Measurements from ENCODE around the gene ALDH18A1.
"Not testable (repeated sequence)": the region's sequence is repeated elsewhere in the genome, so short reads cannot be mapped to it uniquely, and the experiment has no call there.

The ALDH18A1 gene

DNA sequence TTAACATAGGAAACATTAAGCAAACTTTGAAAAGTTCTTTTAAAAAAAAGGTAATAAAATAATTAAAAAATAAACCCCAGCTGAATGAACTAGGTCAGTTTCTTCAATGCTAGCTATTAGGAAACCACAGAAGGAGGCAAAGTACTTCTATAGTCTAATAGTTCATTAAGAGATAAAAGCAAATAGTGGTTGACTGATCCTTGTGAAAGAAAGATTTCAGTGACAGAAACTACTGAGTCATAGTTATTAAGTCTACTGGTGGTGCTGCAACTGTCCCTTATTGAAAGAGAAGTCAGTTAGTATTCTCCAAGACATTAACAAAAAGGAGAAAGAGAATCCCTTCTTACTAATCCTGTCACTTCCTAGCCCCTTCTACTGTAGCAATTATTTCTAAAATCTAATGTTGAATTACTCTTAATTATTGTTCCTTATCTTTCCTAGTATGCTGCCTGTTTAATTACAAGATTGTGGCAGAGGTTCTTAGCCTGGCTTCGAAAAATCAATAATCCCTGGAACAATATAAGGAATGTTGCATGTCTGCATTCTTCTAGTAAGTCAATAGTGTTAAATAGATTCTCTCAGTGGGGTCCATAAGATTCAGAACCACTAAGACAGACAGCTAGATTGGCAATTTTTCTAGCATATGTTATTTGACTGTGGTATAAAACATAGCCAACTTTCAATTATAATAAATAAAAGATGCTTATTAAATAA lies 19.0 kb upstream of the ALDH18A1 start:
- H3K4me1 ChIP-seq (ENCODE audit: control insufficient read depth, insufficient read depth, low read length, unreplicated experiment), result no peaks in the 10 kb centered on the region
- H3K36me3 ChIP-seq (ENCODE audit: insufficient read depth, low read length), result no peaks in the 10 kb centered on the region; the same call in 1 of the 2 replicates
- no peak overlapping the region for H2AFZ ChIP-seq (ENCODE audit: low read length, unreplicated experiment)
- H3K79me2 ChIP-seq (ENCODE audit: control insufficient read depth, insufficient read depth, low read length, unreplicated experiment), result no peaks in the 10 kb centered on the region
- H3K27ac ChIP-seq (ENCODE audit: low read depth, low read length), result no peak overlapping the region
- no peak overlapping the region for H3K4me3 ChIP-seq (ENCODE audit: low read depth, low read length)
- H3K27me3 ChIP-seq (ENCODE audit: insufficient read depth, low read length), result no peaks in the 10 kb centered on the region

DNA sequence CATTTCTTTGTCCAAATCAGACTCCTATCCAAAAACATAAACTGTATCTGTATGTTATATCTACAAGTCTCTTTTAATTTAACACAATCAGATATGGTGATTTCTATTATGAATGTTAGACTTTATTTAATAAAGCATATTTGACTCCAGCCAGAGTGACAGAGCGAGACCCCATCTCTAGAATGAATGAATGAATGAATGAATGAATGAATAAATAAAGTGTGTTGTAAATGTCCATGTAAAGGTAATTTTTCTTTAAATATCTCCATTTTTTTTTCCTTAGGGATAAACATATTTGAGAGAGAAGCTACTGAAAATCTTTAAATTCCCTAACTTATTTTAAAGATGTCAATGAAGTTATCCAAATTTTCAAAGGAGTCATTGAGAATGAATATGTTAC lies 18.1 kb upstream of the ALDH18A1 start:
- no peaks in the 10 kb centered on the region for H3K79me2 ChIP-seq (ENCODE audit: control insufficient read depth, insufficient read depth, low read length, unreplicated experiment)
- no peaks in the 10 kb centered on the region for H3K4me1 ChIP-seq (ENCODE audit: control insufficient read depth, insufficient read depth, low read length, unreplicated experiment)
- no peak overlapping the region for H2AFZ ChIP-seq (ENCODE audit: low read length, unreplicated experiment)
- no peaks in the 10 kb centered on the region; the same call in 1 of the 2 replicates for H3K36me3 ChIP-seq (ENCODE audit: insufficient read depth, low read length)
- no peaks in the 10 kb centered on the region for H3K27me3 ChIP-seq (ENCODE audit: insufficient read depth, low read length)
- no peak overlapping the region for H3K4me3 ChIP-seq (ENCODE audit: low read depth, low read length)
- H3K27ac ChIP-seq (ENCODE audit: low read depth, low read length), result no peak overlapping the region

DNA sequence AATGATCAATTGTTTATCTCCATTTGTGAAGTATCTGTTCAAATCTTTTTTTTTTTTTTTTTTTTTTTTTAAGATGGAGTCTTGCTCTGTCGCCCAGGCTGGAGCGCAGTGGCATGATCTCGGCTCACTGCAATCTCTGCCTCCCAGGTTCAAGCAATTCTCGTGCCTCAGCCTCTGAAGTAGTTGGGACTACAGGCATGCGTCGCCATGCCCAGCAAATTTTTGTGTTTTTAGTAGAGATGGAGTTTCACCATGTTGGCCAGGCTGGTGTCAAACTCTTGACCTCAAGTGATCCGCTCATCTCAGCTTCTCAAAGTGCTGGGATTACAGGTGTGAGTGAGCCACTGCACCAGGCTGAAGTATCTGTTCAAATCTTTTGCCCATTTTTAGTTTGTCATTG lies 16.1 kb upstream of the ALDH18A1 start:
- not testable (repeated sequence) for H2AFZ ChIP-seq (ENCODE audit: low read length, unreplicated experiment); H3K27ac ChIP-seq (ENCODE audit: low read depth, low read length); H3K4me3 ChIP-seq (ENCODE audit: low read depth, low read length); H3K4me1 ChIP-seq (ENCODE audit: control insufficient read depth, insufficient read depth, low read length, unreplicated experiment); H3K36me3 ChIP-seq (ENCODE audit: insufficient read depth, low read length); H3K79me2 ChIP-seq (ENCODE audit: control insufficient read depth, insufficient read depth, low read length, unreplicated experiment); H3K27me3 ChIP-seq (ENCODE audit: insufficient read depth, low read length)

DNA sequence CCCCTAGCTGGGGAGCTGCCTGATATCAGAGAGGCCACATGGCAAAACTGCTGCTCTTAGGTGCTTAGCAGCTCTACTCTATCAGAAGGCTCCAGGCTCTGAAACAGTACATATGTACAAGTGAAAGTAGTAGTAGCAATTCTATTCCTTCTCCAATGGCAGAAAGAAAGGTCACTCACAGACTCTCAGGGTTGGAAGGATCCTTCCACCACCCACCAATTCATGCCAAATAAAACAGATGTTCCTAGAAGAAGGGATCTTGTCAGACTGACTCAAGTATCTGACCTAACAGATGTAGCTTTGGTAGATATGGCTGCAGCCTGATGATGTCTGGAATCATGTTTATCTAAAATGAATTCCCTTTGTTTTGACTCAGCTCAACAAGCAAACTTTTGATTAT lies 8.0 kb upstream of the ALDH18A1 start:
- Histone ChIP-seq H3K4me1 (ENCODE audit: control insufficient read depth, insufficient read depth, low read length, unreplicated experiment) (no peaks in the 10 kb centered on the region), H3K4me3 (ENCODE audit: low read depth, low read length) (no peak overlapping the region), H3K27me3 (ENCODE audit: insufficient read depth, low read length) (no peaks in the 10 kb centered on the region), H3K79me2 (ENCODE audit: control insufficient read depth, insufficient read depth, low read length, unreplicated experiment) (no peaks in the 10 kb centered on the region), H3K27ac (ENCODE audit: low read depth, low read length) (no peak overlapping the region), H2AFZ (ENCODE audit: low read length, unreplicated experiment) (no peak overlapping the region), H3K36me3 (ENCODE audit: insufficient read depth, low read length) (no peaks in the 10 kb centered on the region)

DNA sequence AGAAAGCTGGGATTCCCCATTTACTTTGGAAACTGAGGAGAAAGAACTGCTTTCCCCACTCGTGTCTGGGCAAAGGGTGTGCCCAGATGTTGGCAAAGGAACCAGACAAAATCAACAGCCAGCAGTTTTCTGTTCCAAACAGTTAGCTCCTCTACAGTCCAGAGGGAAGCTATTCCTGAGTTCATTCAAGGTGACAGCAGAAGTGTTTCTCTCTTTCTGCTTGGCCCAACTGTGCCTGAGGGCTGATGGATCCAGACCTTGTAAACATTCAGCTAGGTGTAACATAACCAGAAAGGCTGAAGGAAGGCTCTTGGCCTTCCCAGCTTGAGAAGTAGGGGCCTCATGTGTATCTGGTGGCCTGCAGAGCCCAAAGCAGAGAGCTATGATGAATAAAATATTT lies 7.0 kb upstream of the ALDH18A1 start:
- H3K36me3 ChIP-seq (ENCODE audit: insufficient read depth, low read length), result no peaks in the 10 kb centered on the region
- H3K4me1 ChIP-seq (ENCODE audit: control insufficient read depth, insufficient read depth, low read length, unreplicated experiment), result no peaks in the 10 kb centered on the region
- no peak overlapping the region for H3K27ac ChIP-seq (ENCODE audit: low read depth, low read length)
- no peaks in the 10 kb centered on the region for H3K27me3 ChIP-seq (ENCODE audit: insufficient read depth, low read length)
- H3K79me2 ChIP-seq (ENCODE audit: control insufficient read depth, insufficient read depth, low read length, unreplicated experiment), result no peaks in the 10 kb centered on the region
- no peak overlapping the region for H2AFZ ChIP-seq (ENCODE audit: low read length, unreplicated experiment)
- H3K4me3 ChIP-seq (ENCODE audit: low read depth, low read length), result no peak overlapping the region

DNA sequence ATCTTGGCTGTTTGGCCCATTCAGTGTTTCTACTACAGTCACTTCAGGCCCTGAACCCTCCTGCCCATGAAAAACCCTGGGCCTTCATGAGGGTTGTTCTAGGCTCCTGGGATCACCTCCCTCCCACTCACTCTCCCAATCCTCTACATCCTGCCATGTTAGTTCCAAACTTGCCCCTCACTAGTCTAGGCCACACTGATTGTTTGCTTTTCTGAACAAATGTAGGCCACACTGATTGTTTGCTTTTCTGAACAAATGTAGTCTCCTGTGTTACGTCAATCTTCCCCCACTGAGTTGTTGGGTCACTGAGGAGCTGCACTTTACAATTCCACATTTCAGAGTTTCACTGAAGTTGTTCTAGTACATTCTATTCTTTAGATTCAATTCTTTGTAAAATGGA lies 5.3 kb upstream of the ALDH18A1 start:
- Histone ChIP-seq H3K27ac (ENCODE audit: low read depth, low read length) (no peak overlapping the region), H2AFZ (ENCODE audit: low read length, unreplicated experiment) (no peak overlapping the region), H3K27me3 (ENCODE audit: insufficient read depth, low read length) (no peaks in the 10 kb centered on the region), H3K36me3 (ENCODE audit: insufficient read depth, low read length) (no peaks in the 10 kb centered on the region), H3K4me1 (ENCODE audit: control insufficient read depth, insufficient read depth, low read length, unreplicated experiment) (no peaks in the 10 kb centered on the region), H3K79me2 (ENCODE audit: control insufficient read depth, insufficient read depth, low read length, unreplicated experiment) (no peaks in the 10 kb centered on the region), H3K4me3 (ENCODE audit: low read depth, low read length) (no peak overlapping the region)

DNA sequence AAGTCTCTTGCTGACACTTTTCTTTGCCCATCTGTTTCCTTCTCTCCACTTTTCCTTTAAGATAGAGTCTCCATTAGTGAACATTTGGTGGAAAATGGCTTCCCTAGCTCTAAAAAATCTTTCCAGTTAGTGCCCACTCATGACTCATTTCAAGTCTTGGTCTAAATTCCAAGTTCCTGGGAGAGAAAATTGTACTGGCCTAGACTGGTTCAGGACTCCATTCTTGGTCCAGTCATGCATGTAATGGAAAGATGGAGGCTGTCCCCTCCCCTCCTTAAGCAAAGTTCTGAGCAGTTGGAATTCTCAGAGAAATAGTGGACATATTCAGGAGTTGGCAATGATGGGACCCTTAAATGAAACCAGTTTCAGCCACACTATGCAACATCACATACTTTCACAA lies 3.8 kb upstream of the ALDH18A1 start:
- Histone ChIP-seq H3K27me3 (ENCODE audit: insufficient read depth, low read length) (no peaks in the 10 kb centered on the region), H3K27ac (ENCODE audit: low read depth, low read length) (no peak overlapping the region), H3K4me3 (ENCODE audit: low read depth, low read length) (no peak overlapping the region), H3K36me3 (ENCODE audit: insufficient read depth, low read length) (no peaks in the 10 kb centered on the region), H2AFZ (ENCODE audit: low read length, unreplicated experiment) (peak overlapping the region; percentile 60), H3K79me2 (ENCODE audit: control insufficient read depth, insufficient read depth, low read length, unreplicated experiment) (peaks cover 12% of the 10 kb centered on the region), H3K4me1 (ENCODE audit: control insufficient read depth, insufficient read depth, low read length, unreplicated experiment) (peaks cover under 1% of the 10 kb centered on the region)

DNA sequence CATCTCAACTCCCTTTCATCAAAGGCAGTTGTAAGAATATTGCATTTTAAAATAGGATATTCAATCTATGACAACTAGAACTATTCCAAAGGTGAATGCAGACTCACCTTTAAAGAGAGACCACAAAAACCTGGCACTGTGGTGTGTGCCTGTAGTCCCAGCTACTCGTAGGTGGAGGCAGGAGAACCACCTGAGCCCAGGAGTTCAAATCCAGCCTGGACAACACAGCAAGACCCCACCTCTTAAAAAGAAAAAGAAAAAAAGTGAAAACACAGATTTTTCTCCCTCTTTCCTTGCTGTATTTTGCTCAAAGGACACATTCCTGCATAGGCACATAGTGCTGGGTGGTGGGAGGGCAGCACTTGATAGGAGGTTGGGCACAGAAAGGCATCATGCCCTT lies 739 bp upstream of the ALDH18A1 start:
- peak overlapping the region; percentile 86 for H3K4me3 ChIP-seq (ENCODE audit: low read depth, low read length)
- no peaks in the 10 kb centered on the region for H3K27me3 ChIP-seq (ENCODE audit: insufficient read depth, low read length)
- H2AFZ ChIP-seq (ENCODE audit: low read length, unreplicated experiment), result peak overlapping the region; percentile 74
- no peak overlapping the region for H3K27ac ChIP-seq (ENCODE audit: low read depth, low read length)
- peaks cover 10% of the 10 kb centered on the region for H3K36me3 ChIP-seq (ENCODE audit: insufficient read depth, low read length)
- peaks cover 9% of the 10 kb centered on the region for H3K4me1 ChIP-seq (ENCODE audit: control insufficient read depth, insufficient read depth, low read length, unreplicated experiment)
- peaks cover 38% of the 10 kb centered on the region for H3K79me2 ChIP-seq (ENCODE audit: control insufficient read depth, insufficient read depth, low read length, unreplicated experiment)

DNA sequence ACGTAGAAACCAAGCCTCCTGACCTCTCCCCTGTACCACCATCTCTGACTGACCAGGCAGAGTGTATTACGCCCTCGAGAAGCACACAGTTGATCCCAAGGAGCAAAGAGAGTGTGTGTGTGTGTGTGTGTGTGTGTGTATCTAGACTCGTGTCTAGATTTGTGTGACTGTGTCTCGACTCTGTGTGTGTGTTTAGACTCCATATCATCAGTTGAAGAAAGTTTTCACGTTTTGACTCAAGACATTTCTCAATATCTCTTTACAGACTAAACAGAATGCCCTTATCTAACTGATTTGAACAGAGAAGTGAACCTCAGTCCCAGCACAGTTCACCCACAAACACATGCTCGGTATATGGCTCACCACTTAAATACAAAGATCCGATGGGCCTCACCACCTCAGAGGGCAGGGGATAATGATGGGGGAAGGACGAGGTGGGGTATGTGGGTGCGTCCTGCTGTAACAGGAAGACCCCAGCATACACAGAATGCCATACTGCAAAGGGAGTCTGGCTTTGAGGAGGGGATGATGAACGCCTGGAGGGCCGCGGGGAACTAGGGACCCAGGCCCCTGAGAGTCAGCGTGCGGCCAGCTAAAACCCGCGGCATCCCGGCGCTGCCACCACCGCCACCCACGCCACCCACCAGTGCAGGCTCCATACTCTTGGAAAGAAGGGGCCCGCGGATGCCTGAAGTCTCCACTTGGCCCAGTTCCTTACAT lies 780 bp downstream of the ALDH18A1 start:
- Histone ChIP-seq H2AFZ (ENCODE audit: low read length, unreplicated experiment) (peak overlapping the region; percentile 68), H3K4me3 (ENCODE audit: low read depth, low read length) (peak overlapping the region; percentile 86), H3K27ac (ENCODE audit: low read depth, low read length) (no peak overlapping the region), H3K4me1 (ENCODE audit: control insufficient read depth, insufficient read depth, low read length, unreplicated experiment) (peaks cover 9% of the 10 kb centered on the region), H3K27me3 (ENCODE audit: insufficient read depth, low read length) (no peaks in the 10 kb centered on the region), H3K36me3 (ENCODE audit: insufficient read depth, low read length) (peaks cover 23% of the 10 kb centered on the region), H3K79me2 (ENCODE audit: control insufficient read depth, insufficient read depth, low read length, unreplicated experiment) (peaks cover 51% of the 10 kb centered on the region)

DNA sequence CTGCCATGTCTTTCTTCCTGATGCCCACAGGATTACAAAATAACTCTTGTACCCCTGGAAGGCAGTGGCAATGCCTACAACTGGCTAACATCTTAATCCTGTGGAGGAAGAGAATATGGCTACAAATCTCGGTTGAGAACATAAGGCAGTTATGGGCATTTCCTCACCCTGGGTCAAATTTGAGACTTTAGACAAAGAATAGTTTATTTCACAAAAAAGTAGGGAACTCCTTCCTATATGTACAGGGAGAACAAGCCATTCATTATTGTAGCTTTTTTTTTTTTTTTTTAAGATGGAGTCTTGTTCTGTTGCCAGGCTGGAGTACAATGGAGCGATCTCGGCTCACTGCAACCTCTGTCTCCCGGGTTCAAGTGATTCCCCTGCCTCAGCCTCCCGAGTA lies 2.6 kb downstream of the ALDH18A1 start:
- H3K27me3 ChIP-seq (ENCODE audit: insufficient read depth, low read length), result no peaks in the 10 kb centered on the region
- no peak overlapping the region for H3K27ac ChIP-seq (ENCODE audit: low read depth, low read length)
- H3K4me3 ChIP-seq (ENCODE audit: low read depth, low read length), result no peak overlapping the region
- H3K36me3 ChIP-seq (ENCODE audit: insufficient read depth, low read length), result peaks cover 32% of the 10 kb centered on the region
- H2AFZ ChIP-seq (ENCODE audit: low read length, unreplicated experiment), result no peak overlapping the region
- peaks cover 9% of the 10 kb centered on the region for H3K4me1 ChIP-seq (ENCODE audit: control insufficient read depth, insufficient read depth, low read length, unreplicated experiment)
- peaks cover 63% of the 10 kb centered on the region for H3K79me2 ChIP-seq (ENCODE audit: control insufficient read depth, insufficient read depth, low read length, unreplicated experiment)

Data from ACC112 (cell line).